CD4-positive, alpha-beta T cell treated with Interleukin-15 for 4 hours (primary cell): ENCODE measurements around the gene FEV.

Source experiments
- DNase-seq: peaks from one replicate; pipeline ENCODE4 v3.0.0-alpha.2; 2020; ENCODE audit warnings: low spot score

The FEV gene

DNA sequence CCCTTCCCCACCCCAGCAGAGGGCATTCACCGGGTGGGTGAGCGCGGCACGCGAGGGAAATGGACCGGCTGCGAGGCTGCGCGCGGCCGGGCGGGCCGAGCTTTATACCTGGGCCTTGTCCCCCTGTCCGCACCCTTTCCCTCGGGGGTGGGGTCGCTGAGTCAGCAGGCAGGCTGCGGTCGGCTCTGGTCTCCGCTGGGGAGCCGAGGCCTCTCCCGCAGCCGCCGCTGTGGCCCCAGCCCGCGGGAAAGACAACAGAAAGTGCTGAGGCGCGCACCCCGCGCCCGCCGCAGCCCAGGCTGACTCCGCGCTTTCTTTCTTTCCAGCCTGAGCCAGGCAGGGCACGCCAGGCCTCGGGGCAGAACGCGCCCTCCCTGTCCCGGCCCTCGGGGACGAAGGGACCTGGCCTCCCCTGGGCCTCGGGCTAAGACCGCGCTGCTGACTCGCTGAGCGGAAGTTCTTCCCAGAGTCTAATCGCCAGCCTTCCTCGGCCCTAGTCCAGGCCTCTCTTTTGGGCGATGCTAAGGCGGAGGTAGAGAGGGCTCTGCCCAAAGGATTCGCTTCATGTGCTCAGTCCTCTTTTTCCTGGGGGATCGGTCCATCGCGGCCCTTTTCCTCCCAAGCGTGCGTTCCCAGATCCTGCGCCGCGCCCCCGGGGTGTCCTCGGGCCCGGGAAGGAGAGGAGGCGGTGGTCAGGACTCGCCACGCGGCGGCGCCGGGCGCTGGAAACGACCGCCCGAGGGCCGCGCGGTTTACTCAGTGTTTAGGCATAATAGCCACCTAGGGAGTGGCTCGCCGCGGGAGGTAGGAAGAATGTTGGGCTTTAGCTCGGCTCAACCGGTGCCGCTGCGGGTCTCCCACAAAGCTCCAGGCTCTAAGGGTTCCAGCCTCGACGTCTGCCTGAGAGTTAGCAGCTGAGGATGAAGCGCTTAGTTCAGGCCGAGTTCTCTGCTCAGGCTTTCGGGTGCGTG is 8.6 kb upstream of the FEV start, which contains the start of gene CRYBA2:
CRYBA2 (minus strand) TSS at position 78 of the 971 bp plus-strand sequence. CDS start 246 bp downstream, outside the sequence.
- no peak for DNase-seq

DNA sequence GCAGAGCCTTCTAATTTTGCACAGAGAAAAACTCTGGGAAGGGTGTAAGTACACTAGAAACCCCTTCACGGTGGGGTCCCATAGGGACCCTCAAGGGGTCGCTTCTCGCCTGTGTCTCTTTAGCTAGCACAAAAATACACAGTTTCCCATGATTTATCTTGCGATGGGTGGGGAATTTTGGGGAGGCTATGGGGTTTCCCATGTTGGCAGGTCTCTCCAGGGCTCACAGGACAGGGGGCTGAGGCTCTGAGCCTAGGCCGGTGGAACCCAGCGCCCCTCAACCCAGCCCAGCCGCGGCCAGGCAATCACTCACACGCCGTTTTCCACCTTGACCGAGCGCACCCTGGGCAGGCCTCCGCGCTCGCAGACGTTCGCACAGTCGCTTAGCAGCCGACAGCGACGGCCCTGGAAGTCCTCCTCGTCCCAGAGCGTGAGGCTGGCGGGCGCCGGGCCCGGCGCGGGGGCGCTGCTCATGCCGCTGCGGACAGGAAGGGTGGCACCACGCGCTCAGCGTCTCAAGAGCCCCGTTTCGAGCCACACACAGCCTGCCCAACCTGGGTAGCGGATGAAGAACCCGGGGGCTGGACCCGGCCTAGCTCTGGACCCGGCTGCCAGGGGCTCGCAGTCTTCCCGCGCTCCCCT is 7.8 kb upstream of the FEV start:
- no peak for DNase-seq

DNA sequence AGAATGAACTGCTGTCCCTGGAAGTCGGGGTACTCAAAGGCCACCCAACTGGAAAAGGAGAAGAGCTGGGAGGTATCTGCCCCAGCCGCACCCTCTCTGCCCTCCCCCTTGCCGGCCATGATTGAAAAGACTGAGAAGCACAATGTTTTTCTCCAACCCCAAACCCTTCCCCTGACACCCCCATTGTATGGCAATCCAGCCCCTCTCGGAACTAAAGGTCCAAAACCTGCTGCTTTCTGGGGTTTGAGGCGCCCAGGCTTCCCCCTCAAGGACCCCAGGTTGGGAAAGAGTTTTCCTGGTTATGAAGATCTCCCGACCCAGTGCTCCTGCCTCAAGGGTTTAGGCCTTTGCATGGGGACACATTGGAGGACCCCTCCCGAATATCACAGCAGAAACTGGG is 7.2 kb upstream of the FEV start:
- DNase-seq = no peak

DNA sequence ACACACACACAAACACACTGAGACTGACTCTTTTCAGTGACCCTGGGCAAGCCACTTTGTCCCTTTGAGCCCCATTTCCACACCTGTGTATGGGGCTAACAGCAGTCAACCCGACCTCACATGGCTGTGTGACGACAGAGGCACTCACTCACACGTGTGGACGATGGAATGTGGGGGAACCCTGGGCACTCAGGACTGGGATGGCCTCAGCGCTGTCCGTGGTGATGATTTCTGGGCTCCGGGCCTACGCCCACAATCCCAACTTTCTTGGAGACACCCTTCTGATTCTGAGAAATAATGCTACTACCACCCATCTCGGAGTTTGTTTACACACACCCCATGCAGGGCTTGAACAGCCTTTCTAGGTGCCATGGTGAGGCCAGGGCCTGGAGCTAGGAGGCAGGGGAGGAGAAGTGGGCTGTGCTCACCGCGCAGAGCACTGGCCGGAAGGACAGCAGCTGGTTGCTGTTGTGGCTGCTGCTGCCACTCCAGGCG is 6.7 kb upstream of the FEV start:
- no peak for DNase-seq

DNA sequence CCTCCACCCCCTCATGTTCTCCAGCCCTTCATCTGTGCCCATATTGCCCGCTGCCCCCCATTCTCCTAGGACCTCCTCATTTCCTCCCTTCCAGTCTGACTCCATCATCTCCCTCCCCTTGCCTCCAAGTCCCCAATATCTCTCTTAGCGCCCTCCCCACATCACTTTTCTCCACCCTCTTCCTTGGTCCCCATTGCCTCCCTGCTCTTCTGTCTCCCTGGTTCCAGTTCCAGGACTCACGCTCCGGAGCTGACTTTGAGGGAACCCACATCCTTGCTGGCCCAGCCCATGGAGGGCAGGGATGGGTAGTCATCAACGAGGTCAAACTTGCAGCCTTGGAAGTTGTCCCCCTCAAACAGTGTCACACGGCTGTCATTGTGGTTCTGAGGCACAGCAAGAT is 5.6 kb upstream of the FEV start:
- no peak for DNase-seq

DNA sequence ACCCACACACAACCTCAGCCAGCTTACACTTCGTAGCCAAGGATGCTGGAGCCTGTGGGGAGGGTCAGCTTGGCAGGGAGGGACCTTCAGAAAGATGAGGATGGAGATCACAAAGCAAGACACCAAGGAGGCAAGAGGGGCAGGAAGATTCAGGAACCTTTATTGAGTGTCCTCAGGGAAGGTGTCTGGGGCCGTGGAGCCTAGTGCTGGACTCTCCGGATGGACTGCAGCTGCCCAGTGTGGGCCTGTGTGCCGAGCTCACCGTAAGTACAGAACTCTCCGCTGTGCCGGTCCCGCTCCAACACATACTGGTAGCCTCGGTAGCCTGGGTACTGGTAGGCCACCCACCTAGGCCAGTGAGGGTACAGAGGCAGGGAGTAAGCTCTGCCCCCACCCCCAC is 5.1 kb upstream of the FEV start:
- no peak for DNase-seq

DNA sequence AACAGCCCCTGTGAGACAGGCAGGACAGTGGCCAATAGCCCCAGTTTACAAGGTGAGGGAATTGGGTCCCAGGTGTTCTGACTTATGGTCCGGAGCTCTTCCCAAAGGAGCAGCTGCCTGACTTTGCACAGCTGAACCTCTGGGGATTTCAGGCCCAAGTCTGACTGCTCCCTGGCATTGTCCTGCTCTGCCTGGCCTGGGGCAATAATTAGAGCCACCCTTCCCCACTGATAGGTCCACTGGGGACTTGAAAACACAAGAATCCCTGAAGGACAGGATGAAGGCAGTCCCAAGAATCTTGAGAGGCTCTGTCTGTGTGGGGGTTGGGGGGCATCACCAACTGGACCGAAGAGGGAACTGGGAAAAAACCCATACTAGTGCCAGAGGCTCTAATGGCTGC is 3.7 kb upstream of the FEV start:
- no peak for DNase-seq

DNA sequence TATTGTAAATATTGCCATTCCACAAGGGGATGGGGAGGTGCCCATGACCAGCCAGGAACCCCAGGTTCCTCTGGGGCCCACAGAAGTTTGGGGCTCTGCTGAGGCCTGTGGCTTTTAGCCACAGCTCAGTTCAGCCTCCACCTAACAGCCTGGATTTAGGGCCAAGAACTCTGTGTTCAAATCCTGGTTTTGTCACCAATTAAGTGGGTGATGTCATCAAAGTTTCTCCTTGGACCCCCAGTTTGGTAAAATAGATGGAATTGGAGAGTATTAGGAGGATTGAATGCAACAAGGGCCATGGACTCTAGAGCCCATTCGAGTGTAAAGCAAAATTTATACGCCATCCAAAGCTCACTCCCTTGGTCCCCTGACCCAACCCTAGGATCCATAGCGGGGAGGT is 3.2 kb upstream of the FEV start:
- no peak for DNase-seq

DNA sequence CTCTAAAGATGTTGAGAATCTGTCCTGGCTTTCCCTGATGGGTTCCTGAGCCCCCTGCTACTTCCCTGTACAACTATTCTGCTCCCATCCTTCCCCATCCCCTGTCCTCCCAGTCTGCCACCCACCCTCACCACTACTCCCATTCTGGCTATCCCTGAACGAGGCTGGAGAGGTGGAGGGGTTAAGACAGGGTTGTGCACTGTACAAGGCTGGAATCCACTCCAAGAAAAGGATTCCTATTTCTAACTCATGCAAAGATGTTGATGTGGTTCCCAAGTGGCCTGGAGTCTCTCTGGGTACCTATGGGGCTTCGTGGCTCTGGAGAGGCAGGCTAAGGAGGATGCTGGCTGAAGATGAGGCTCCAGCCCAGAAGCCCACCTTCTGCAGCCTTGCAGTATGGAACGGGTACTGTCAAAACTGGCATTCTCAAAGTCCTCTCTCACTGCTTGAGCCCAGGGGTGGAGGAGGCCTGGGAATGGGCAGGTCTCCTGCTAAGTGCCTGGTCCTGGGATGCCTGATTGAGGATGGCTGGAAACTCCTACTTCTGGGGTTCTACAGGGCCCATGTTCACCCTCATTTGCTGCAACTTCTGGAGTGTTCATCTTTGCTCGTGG is 1.3 kb upstream of the FEV start:
- DNase-seq = no peak

DNA sequence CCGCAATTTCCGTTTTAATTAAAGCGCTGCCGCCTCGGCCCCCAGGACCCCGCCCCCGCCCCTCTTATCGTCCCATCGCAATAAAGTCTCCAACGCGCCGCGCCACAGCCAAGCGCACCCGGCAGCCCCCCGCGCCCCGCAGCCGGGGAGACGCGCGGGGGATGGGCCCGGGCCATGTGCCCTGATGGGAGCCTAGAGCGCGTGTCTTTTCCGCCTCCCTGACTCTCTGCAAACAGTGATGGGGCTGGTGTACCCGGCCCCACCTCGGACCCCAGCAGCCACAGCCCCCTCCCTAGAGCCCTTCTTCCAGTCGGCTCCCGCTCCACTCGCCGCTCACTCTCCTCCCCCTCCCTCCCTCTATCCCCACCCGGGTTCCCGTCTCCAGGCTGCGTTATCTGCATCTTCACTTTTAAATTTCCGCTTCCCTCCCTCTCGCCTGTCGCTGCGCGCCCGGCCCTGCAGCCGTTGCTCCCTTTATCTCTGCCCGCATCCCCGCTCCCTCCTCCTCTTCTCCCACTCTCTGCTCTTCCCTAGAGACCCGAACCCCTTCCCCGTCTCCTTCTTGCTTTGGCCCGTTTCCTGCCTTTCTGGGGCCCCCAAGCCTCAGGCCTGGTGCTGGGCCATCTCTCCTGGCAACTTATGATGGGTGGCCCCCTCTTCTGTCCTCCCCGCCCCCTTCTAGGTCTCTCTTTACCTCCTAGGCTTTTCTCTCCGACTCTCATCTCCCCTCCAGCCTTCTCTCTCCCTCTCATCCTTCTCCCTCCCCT is 524 bp upstream of the FEV start:
- DNase-seq = no peak

DNA sequence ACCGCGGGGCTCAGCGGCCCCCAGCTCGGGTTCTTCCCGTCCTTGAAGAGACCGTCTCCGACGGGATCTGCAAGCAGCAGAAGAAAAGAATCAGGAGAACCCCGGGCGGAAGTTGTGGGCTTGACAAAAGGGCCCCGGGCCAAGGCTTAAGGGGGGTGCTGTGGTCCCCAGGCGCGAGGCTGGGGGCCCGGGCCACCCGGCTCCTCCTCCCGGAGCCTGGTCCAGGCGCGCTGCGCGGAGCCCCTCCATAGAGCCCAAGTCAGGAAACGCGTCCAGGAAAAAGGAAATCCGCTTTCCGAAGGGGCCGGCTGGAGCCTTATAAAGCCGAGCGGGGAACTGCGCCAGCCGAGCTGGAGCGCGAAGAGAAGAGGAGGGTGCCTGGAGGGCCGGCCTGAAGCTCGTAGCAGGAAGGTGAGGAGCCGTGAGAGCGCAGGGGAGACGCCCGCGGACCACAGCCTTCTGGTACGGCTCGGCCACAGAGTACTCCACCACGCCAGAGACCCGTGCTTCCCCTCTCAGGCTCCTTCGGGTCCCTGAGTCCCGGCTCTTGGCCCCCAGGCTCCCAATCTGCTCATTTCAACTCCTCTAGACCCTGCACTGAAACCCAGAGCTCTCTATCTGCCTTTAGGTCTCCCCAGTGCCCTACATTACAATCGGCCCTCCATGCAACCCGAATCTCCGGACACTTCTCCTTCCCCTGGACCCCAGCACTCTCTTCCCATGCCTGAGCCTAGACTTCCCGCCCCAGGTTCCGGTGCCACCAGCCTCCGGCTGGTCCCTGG is 554 bp downstream of the FEV start:
- no peak for DNase-seq

DNA sequence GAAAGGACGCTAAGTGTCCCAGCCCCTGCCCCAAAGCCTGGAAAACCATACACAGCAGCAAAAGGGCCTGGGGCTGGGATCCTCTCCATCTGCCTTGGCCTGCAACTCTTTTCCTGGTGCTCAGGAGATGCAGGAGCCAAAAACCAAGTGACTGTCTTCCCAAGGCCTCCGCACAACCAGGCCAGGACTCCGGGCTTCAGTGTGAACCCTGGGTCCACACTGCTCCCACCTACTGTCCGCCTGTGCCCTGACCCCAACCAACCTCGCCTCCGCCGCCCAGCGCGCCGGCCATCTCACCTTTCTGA is 1.1 kb downstream of the FEV start:
- DNase-seq = no peak

DNA sequence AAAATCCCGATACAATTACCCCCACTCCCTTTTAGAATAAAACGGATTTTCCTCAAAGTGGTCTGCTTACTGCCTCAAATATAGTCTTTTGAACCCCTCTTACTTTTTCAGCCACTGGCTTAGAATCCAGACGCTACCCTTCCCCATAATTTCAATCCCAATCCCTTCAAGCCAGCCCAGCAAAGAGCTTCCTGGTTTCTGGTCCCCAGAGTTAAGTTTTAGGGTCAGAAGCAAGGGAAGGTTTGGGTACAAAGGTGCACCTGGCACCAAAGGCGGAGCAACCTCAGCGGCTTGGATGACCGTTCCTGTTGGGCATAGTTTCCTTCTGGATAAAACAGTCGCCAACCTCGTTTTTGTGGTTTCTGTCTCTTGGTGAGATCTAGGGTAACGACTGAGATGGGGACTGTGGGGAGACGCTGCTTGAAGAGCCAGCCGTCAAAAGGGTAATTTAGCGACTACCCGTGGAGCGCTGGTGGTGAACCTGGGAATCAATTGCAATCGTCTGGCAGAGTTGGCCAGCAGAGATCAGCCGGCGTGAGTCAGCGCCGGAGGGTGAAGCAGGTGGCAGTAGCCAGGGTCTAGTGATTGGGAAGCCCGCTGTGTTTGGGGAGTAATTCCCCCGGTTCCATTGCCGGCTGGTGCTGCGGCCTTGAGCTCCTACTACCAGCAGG is 1.6 kb downstream of the FEV start:
- DNase-seq = no peak

DNA sequence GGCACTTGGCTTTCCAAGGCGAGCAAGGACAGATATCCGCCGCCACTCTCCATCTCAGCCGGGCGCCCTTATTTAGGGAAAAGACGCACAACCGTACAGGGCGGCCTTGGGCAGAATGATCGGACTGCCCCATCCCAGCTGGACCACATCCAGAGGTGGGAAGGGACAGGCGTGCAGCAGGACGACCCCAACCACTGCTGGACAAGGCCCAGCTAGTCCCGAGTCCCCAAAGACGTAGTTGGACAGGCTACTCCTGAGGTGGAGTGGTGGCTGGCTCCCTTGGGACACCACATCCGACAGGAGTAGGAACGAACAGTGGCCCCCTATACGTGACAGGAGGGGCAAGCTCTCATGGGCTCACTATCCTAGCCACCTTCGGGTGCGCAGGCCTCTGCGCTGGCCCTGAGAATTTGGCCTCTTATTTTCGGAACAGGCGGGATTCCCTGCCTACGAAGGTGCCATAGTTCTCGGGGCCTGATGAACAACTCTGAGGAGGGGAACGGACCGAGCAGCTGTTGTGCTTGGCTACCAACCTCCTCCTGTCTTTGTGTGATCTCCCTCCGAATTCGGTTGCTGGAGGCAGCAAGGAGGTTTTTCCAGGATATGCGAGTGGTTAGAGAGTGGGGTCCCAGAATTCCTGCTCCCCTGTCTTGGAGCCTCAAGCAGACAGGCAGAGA is 2.3 kb downstream of the FEV start:
- no peak for DNase-seq

DNA sequence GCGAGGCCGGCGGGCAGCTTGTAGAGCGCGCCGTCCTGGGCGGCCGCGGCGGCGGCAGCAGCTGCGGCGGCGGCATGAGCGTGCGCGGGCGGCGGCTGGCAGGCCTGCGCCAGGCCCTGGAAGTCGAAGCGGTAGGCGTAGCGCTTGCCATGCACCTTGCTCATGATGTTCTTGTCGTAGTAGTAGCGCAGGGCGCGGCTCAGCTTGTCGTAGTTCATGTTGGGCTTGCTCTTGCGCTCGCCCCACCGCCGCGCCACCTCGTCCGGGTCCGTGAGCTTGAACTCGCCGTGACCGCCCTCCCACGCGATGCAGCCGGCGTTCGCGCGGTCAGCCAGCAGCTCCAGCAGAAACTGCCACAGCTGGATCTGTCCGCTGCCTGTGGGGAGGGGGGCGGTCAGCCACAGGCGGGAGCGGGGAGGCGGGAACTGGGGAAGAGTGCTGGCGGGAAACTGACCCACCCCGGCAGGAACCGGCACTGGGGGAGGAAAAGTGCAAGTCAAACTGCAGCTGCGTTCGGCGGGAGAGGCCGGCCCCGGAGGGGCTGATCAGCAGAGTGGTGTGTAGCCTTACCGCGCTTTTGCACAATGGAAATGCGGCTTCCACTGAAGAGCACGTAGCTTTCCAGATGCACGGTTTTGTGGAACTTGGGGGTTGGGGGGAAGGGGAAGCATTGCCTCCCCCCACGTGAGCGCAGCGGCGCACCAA is 3.0 kb downstream of the FEV start:
- no peak for DNase-seq

DNA sequence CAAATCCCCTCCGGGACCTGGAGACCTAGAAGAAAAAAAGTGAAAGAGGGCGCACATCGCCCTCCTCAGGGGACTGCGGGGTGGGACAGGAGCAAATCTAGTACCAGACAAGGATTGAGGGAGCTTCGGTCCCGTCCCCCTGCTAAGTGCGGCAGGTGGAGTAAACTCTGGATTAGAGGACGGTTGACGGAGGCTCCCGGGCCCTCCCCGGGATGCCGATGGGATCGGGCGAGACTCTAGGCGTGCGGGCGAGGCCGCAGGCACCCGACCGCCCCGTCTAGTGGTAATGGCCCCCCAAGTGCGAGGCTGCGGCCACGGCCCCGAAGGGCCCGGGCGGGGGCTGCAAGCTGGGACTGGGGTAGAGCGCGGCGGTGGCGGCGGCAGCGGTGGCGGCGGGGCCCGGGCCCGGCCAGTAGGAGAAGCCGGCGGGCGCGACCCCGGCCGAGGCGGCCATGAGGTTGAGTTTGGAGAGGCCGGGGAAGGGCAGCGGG is 3.5 kb downstream of the FEV start:
- no peak for DNase-seq

DNA sequence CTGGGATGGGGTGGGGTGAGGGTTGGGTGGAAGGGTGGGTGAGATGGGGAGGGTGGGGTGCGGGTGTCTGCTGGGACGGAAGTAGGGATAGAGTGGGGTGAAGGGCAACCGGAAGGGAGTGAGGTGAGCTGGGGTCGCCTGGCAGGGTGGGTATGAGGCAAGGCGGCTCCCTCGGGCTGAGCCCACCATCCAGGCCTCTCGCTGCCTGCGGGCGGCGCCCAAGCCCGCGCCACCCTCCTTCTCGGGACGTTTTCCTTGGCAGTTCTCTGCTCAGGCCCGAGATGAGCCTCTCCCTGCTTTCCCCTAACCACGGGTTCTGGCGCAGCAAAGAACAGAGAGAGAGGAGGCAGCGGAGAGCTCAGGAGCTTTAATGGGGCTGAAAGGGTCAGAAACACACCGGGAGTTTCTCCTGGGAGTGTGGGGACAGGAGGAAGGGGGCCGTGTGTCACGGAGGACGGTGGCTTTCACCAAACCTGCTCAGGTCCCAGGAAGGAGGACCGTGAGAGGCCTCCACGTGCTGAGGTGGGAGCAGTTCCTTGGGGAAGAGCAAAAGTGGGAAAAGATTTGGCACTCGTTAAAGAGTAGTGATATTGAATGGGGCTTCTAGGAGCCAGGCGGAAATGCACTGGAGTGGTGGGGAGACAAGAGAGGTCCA is 4.1 kb downstream of the FEV start:
- DNase-seq = no peak

DNA sequence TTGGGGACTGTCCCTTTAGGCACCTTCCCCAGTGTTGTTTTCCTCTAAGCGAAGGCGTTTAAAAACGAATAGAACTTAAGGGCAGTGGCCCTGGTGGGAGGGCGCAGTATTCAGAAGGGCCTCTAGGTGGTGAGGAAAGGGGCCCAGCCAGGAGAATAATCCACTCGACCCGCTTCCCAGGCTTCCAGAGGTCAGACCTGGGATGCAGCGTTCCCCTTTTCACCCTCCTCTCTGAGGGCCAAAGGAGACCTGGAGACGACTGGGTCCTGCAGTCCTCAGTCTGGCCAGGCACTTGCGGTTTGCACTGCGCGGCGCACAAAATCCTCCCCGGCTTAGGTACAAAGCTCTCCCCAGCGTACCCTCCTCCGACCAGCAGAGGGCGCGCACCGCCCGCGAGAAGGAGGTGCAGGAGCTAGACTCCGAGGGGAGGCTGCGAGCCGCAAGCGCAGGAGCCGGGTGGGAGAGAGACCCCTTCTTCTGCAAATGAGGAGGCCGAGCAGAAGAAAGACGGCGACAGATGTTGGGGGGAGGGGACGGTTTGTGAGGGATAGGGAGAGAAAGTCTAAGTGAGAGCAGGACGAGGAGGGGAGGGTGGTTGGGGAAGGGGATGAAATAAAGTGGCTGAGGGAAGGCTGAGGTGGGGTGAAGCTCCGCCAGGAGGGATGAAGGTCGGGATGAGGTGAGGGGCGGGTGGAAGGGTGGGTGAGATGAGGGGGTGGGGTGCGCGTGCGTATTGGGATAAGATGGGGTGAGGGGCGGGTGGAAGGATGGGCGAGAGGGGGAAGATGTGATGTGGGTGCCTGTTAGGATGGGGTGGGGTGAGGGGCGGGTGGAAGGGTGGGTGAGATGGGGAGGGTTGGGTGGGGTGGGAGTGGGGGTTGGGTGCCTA is 4.9 kb downstream of the FEV start:
- DNase-seq = peak; percentile 83
